Measurements from ENCODE around the gene TENT4A. TPM values are rescaled to one million over a fixed set of nuclear protein-coding genes. Genes with fewer than 3 reads are reported as not detected.

TENT4A gene
- total and polyA plus RNA-seq, 2 of the 13 experiments (the other 11 are each of a cell fraction or from before 2014, with no cell fraction given), result 6.3 to 13.3 TPM

- H3K27ac ChIP-seq (ENCODE audit: extremely low read length, insufficient read depth, low read length), result peak overlapping the region; percentile 43
- BruUV-seq (replicated peaks), result no TSS peak
- H3K9me3 ChIP-seq (ENCODE audit: low read length), result no peaks in the 10 kb centered on the region
- peaks cover 39% of the 10 kb centered on the region for H4K20me1 ChIP-seq (ENCODE audit: insufficient read depth, low read length)
- ATAC-seq (no peak), FAIRE-seq (no peak), DNase-seq (ENCODE audit: low spot score) (no peak)
- CTCF ChIA-PET (ENCODE audit: low intra/inter-chr PET ratio, low total read pairs), result no interaction called here
- H3K4me1 ChIP-seq (ENCODE audit: insufficient read depth, low read length), result peaks cover 45% of the 10 kb centered on the region
- H3K9ac ChIP-seq (ENCODE audit: insufficient read depth, low read depth, low read length), result no peak overlapping the region
- H3K4me3 ChIP-seq (replicated peaks in 1 of 3; ENCODE audit: insufficient read depth in 1 of 3, low read depth in 2 of 3, low read length in 3 of 3), result no peak overlapping the region
- WGBS (ENCODE audit: low lambda C conversion rate), result 96% methylated on average over 8 of the region's 13 CpGs
- POLR2A ChIA-PET, result interaction anchor here (1.6 kb wide), 1 partner anchor 20 kb away, joined by 6 read pairs; the partner anchor contains the start of gene TENT4A
- intact Hi-C loops (cut with micrococcal nuclease; ENCODE audit: unreplicated experiment), result loop anchor here (5.0 kb wide), 1 partner anchor 101 kb away; the partner anchor contains the start of genes NSUN2 and SRD5A1
- in situ Hi-C loops (cut with HindIII; ENCODE audit: extremely low pct_ligation_motif_present, low pct_unique_long_range_greater_than_20kb), result loop anchor here (25.0 kb wide), 1 partner anchor 346 kb away; the partner anchor contains the start of gene MED10
- TF ChIP-seq IKZF1 (IDR thresholded peaks at IDR 0.05) (no peak), CEBPB (IDR thresholded peaks at IDR 0.05; ENCODE audit: borderline replicate concordance, low read depth, low read length) (no peak)
- peaks cover 87% of the 10 kb centered on the region for H3K79me2 ChIP-seq (ENCODE audit: insufficient read depth, low read length)
- H2AFZ ChIP-seq (ENCODE audit: low read length), result no peak overlapping the region
- peaks cover 14 to 43% of the 10 kb centered on the region in 2 experiments for H3K36me3 ChIP-seq (replicated peaks in 1 of 2; ENCODE audit: control insufficient read depth in 1 of 2, insufficient read depth in 2 of 2, low read length in 2 of 2)
- H3K27me3 ChIP-seq (ENCODE audit: control insufficient read depth in 1 of 2, insufficient read depth in 2 of 2, low read length in 2 of 2), result no peaks in the 10 kb centered on the region
- no peak overlapping the region for H3K4me2 ChIP-seq (ENCODE audit: low read depth, low read length)
Observed at GRCh38 chr5:6732634-6733410, 19.6 kb downstream of the TENT4A start.

GRCh38 chr5:6733411-6734242 lies 20.4 kb downstream of the TENT4A start:
- ChIA-PET POLR2A (no interaction called here), CTCF (ENCODE audit: low intra/inter-chr PET ratio, low total read pairs) (no interaction called here)
- TF ChIP-seq MAFK (conservative IDR thresholded peaks at IDR 0.05 in 1 of 2, IDR thresholded peaks at IDR 0.05 in 1 of 2; ENCODE audit: low read length in 2 of 2) (peak; percentile 67 to 72), MAFF (IDR thresholded peaks at IDR 0.05; ENCODE audit: low read depth, low read length) (peak; percentile 69), ZSCAN5A (CRISPR knock-in tag; IDR thresholded peaks at IDR 0.05; ENCODE audit: borderline replicate concordance) (no peak), ZNF274 (CRISPR knock-in tag; IDR thresholded peaks at IDR 0.05) (no peak)
- no TSS peak for BruUV-seq (replicated peaks)
- Histone ChIP-seq H3K36me3 (replicated peaks in 1 of 2; ENCODE audit: control insufficient read depth in 1 of 2, insufficient read depth in 2 of 2, low read length in 2 of 2) (peaks cover 13 to 51% of the 10 kb centered on the region in 2 experiments), H4K20me1 (ENCODE audit: insufficient read depth, low read length) (peaks cover 39% of the 10 kb centered on the region), H3K9me3 (ENCODE audit: low read length) (no peaks in the 10 kb centered on the region), H3K27ac (ENCODE audit: extremely low read length, insufficient read depth, low read length) (no peak overlapping the region), H3K4me3 (replicated peaks in 1 of 3; ENCODE audit: insufficient read depth in 1 of 3, low read depth in 2 of 3, low read length in 3 of 3) (no peak overlapping the region), H3K79me2 (ENCODE audit: insufficient read depth, low read length) (peaks cover 81% of the 10 kb centered on the region), H3K9ac (ENCODE audit: insufficient read depth, low read depth, low read length) (no peak overlapping the region), H3K27me3 (ENCODE audit: control insufficient read depth in 1 of 2, insufficient read depth in 2 of 2, low read length in 2 of 2) (no peaks in the 10 kb centered on the region), H3K4me2 (ENCODE audit: low read depth, low read length) (no peak overlapping the region), H2AFZ (ENCODE audit: low read length) (no peak overlapping the region), H3K4me1 (ENCODE audit: insufficient read depth, low read length) (peaks cover 45% of the 10 kb centered on the region)
- intact Hi-C loops (cut with micrococcal nuclease; ENCODE audit: unreplicated experiment), result loop anchor here (5.0 kb wide), 1 partner anchor 101 kb away; the partner anchor contains the start of genes NSUN2 and SRD5A1
- FAIRE-seq, result no peak
- no peak for DNase-seq (ENCODE audit: low spot score)
- in situ Hi-C loops (cut with HindIII; ENCODE audit: extremely low pct_ligation_motif_present, low pct_unique_long_range_greater_than_20kb), result loop anchor here (25.0 kb wide), 1 partner anchor 346 kb away; the partner anchor contains the start of gene MED10
- WGBS (ENCODE audit: low lambda C conversion rate), result 96% methylated on average over 19 of the region's 21 CpGs
- no peak for ATAC-seq

Data from HepG2 (cell line).